Measurements from ENCODE around the gene GALNT11.
A peak's percentile ranks its signal among the peaks of the same experiment; 100 is the strongest.
"Not testable (repeated sequence)": the region's sequence is repeated elsewhere in the genome, so short reads cannot be mapped to it uniquely, and the experiment has no call there.

GALNT11 gene

GRCh38 chr7:152059311-152059710, 33.8 kb downstream of the GALNT11 start:
- TF ChIP-seq, protein P1, sequence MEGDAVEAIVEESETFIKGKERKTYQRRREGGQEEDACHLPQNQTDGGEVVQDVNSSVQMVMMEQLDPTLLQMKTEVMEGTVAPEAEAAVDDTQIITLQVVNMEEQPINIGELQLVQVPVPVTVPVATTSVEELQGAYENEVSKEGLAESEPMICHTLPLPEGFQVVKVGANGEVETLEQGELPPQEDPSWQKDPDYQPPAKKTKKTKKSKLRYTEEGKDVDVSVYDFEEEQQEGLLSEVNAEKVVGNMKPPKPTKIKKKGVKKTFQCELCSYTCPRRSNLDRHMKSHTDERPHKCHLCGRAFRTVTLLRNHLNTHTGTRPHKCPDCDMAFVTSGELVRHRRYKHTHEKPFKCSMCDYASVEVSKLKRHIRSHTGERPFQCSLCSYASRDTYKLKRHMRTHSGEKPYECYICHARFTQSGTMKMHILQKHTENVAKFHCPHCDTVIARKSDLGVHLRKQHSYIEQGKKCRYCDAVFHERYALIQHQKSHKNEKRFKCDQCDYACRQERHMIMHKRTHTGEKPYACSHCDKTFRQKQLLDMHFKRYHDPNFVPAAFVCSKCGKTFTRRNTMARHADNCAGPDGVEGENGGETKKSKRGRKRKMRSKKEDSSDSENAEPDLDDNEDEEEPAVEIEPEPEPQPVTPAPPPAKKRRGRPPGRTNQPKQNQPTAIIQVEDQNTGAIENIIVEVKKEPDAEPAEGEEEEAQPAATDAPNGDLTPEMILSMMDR (IDR thresholded peaks at IDR 0.05; ENCODE audit: low read depth, low read length) = no peak
- no peak overlapping the region for H3K4me3 ChIP-seq (ENCODE audit: low read depth, low read length)

DNA sequence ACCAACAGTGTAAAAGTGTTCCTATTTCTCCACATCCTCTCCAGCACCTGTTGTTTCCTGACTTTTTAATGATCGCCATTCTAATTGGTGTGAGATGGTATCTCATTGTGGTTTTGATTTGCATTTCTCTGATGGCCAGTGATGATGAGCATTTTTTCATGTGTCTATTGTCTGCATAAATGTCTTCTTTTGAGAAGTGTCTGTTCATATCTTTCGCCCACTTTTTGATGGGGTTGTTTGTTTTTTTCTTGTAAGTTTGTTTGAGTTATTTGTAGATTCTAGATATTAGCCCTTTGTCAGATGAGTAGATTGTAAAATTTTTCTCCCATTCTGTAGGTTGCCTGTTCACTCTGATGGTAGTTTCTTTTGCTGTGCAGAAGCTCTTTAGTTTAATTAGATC, 35.6 kb downstream of the GALNT11 start:
- not testable (repeated sequence) for H3K4me3 ChIP-seq (ENCODE audit: low read depth, low read length)

- H3K4me3 ChIP-seq (ENCODE audit: low read depth, low read length) = not testable (repeated sequence)
Measured at GRCh38 chr7:152063192-152063591, 37.7 kb downstream of the GALNT11 start.

- H3K4me3 ChIP-seq (ENCODE audit: low read depth, low read length) = not testable (repeated sequence)
Measured at GRCh38 chr7:152063821-152064220, 38.3 kb downstream of the GALNT11 start.

- not testable (repeated sequence) for H3K4me3 ChIP-seq (ENCODE audit: low read depth, low read length)
Measured at GRCh38 chr7:152065800-152066344, 40.4 kb downstream of the GALNT11 start.

GRCh38 chr7:152072421-152072820, 46.9 kb downstream of the GALNT11 start:
- H3K4me3 ChIP-seq (ENCODE audit: low read depth, low read length) = no peak overlapping the region
- TF ChIP-seq, protein P1 (IDR thresholded peaks at IDR 0.05; ENCODE audit: low read depth, low read length) = no peak

DNA sequence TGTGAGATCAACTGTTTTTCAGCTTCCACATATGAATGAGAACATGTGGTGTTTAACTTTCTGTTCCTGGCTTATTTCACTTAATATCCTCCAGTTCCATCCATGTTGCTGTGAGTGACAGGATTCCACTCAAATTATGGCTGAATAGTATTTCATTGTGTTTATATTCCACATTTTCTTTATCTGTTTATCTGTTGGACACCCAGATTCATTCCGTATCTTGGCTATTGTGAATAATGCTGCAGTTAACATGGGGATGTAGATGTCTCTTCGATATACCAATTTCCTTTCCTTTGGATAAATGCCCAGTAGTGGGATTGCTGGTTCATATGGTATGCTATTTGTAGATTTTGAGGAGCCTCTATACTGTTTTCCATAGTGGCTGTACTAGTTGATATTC, 47.9 kb downstream of the GALNT11 start:
- H3K4me3 ChIP-seq (ENCODE audit: low read depth, low read length) = no peak overlapping the region
- TF ChIP-seq, protein P1 (IDR thresholded peaks at IDR 0.05; ENCODE audit: low read depth, low read length) = no peak

GRCh38 chr7:152074673-152075072, 49.2 kb downstream of the GALNT11 start:
- TF ChIP-seq, protein P1 (IDR thresholded peaks at IDR 0.05; ENCODE audit: low read depth, low read length) = no peak
- H3K4me3 ChIP-seq (ENCODE audit: low read depth, low read length) = no peak overlapping the region

DNA sequence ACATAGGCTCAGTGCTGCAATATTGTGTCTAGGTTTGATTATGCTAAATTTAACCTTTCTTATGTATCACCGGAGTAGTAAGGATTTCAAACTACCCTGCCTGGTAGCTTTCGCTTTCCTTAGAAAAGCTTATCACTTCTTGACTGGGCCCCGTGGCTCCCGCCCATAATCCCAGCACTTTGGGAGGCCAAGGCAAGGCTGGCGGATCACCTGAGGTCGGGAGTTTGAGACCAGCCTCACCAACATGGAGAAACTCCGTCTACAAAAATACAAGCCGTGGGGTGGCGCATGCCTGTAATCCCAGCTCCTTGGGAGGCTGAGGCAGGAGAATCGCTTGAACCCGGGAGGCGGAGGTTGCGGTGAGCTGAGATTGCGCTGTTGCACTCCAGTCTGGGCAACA, 49.9 kb downstream of the GALNT11 start:
- not testable (repeated sequence) for H3K4me3 ChIP-seq (ENCODE audit: low read depth, low read length)

DNA sequence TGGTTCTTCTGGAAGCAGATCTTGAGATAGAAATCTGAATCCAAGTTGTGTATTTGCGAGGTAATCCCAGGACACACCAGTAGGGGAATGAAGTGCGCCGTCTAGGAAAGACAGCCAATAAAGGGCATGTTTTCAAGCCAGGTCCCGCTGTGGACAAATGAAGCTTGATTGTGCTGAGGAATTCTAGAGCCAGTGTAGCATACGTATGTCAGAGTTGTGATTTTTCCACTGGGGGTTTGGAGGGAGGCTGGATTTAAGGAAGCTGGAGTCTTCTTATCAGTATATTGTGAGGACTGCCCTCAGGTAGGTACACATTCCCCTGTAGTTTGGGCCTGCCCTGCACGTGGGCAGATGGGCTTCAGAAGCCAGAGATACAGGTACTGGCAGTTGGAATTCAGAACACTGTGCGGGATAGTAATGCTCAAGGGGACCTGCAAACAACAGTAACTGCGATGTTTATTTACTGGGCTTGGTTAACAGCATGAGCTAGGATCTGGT, 50.9 kb downstream of the GALNT11 start:
- no peak overlapping the region for H3K4me3 ChIP-seq (ENCODE audit: low read depth, low read length)
- TF ChIP-seq, protein P1 (IDR thresholded peaks at IDR 0.05; ENCODE audit: low read depth, low read length) = 0 out of 2 replicates have a peak, but pooled peaks have one; percentile 34

Measured in WI38 (cell line).